GM06990 (cell line): ENCODE data around the gene INHBB.
"Not testable (repeated sequence)": the region's sequence is repeated elsewhere in the genome, so short reads cannot be mapped to it uniquely, and the experiment has no call there.

Source experiments
- DNase-seq: peaks from one replicate; pipeline ENCODE4 v3.0.0-alpha.2; 2011; ENCODE audit not compliant: insufficient read length; ENCODE audit errors: extremely low read depth
- H3K27me3 ChIP-seq: replicated peaks from 2 replicates; pipeline ENCODE4 v1.6.0; 2011; ENCODE audit warnings: low read length; ENCODE audit not compliant: control insufficient read depth, insufficient read depth
- H3K36me3 ChIP-seq: 2 replicates; pipeline ENCODE4 v1.5.1; 2011; ENCODE audit warnings: low read length; ENCODE audit not compliant: control insufficient read depth, insufficient read depth
- H3K4me3 ChIP-seq: replicated peaks from 2 replicates; pipeline ENCODE4 v1.5.1; 2011; ENCODE audit warnings: low read depth, mild to moderate bottlenecking, control low read depth, low read length
- TF ChIP-seq, protein P1 (sequence below): IDR thresholded peaks from 2 replicates; pipeline ENCODE4 v1.5.1; 2011; ENCODE audit warnings: low read length, control low read depth, mild to moderate bottlenecking, inconsistent platforms; ENCODE audit not compliant: insufficient read depth, poor library complexity, severe bottlenecking

INHBB gene

DNA sequence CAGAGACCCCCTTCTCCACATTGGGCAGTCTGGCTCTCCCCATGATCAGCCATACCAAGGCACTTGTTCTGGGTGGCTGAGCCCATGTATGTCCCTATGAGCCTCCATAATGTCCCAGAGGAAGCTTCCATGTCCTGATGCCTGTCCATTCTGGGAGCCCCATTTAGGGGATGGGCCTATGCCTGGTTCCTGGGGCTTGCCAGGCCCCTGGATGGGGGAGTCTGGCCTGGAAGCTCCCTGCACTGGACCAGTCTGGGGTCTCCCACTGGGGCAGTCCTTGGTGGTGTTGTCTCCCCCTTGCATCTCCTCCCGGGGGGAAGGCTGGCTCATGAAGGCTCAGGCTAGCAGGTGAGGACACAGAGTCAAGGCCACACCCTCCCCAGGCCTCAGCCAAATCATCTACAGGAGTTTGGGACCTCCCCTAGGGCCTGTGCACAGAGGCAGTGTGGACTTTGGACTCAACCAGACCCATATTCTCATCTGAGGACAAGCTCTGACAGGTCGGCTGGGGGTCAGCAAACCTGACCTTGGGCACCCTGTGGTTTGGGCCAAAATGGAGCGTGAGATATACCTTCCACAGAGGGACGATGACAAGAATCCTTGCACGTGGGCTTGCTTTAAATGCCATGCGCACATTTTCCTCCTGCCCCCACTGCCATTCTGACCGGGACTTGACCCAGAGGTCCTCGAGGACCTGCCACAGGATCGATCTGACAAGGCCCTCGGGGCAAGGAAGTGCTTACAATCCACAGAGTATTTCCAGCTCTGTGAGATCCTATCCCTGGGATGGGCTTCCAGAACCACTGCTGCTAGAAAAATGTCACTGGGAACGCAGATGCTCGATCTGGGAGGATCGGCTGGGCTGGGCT is 38.8 kb downstream of the INHBB start:
- TF ChIP-seq, protein P1, sequence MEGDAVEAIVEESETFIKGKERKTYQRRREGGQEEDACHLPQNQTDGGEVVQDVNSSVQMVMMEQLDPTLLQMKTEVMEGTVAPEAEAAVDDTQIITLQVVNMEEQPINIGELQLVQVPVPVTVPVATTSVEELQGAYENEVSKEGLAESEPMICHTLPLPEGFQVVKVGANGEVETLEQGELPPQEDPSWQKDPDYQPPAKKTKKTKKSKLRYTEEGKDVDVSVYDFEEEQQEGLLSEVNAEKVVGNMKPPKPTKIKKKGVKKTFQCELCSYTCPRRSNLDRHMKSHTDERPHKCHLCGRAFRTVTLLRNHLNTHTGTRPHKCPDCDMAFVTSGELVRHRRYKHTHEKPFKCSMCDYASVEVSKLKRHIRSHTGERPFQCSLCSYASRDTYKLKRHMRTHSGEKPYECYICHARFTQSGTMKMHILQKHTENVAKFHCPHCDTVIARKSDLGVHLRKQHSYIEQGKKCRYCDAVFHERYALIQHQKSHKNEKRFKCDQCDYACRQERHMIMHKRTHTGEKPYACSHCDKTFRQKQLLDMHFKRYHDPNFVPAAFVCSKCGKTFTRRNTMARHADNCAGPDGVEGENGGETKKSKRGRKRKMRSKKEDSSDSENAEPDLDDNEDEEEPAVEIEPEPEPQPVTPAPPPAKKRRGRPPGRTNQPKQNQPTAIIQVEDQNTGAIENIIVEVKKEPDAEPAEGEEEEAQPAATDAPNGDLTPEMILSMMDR: no peak
- DNase-seq: no peak
- Histone ChIP-seq H3K27me3 (peaks cover 2% of the 10 kb centered on the region; the same call in 1 of the 2 replicates), H3K36me3 (no peaks in the 10 kb centered on the region), H3K4me3 (no peak overlapping the region)

DNA sequence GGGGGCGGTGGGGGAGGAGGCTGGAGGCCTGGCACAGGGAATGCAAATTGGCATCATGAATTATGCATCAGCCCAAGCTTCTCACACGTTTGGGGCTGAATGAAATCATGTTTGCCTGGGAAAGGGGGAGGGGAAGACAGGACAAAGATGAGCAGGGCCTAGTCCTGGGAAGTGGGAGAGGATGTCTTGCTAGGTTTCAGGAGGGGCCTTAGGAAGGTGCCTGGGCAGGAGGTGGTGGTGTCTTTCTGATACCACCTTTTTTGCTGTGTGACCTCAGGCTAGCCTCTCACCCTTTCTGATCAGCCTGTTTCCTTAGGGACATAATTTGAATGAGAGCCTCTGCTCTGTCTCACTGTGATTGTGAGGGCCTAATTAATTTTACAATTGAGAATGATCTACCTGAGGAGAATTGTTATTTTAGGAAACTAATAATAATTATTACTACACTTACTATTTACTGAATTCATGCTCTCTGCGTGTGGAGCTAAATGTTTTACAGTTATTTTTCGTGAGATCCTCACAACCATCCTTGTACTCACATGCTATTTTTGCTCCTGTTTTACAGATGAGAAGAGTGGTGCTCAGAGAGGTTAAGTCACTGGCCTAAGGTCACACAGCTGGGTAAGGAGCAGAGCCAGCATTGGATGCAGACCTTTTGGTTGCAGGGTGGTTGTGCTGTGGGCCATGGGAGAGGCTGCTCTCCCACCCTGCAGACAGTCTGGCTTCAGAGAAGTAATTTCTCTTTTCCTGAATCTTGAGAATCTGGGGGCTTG is 39.6 kb downstream of the INHBB start:
- Histone ChIP-seq H3K4me3 (no peak overlapping the region), H3K27me3 (no peaks in the 10 kb centered on the region; the same call in 1 of the 2 replicates), H3K36me3 (no peaks in the 10 kb centered on the region)
- TF ChIP-seq, protein P1: no peak
- no peak for DNase-seq

DNA sequence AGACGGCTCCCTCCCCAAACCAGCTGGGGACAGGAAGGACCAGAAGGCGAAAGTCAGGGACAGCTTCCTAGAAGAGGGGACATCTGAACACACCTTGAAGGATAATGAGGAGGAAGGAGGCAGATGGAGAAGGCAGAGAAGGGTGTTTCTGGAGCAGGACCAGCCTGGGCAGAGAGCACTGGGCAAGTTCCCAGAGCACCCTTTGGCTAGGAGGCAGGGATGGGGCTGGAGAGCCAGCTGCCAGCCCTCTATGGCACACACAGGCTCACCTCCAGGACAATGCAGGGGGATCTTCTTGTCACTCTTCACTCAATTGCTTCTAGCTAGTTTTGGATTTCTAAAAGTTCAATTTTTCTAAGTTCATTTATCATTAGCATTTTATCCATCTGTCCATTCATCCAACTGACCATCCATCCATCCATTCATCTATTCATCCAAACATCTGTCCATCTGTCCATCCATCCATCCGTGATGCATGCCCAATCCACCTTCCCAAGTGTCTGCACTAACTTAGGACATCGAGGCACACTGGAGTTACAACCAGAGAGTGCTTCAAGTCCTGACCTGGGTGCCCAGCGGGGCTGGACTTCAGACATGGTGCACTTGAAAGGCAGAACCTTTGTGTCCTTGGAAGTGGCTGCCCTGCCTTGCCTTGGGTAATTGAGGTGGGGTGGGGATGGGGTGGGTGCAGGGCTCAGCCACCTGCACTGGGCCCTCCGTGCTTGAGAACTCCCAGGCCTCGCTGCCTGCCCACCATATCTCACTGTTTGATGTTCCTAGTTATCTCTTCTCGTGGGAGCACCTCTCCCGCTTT is 42.5 kb downstream of the INHBB start:
- no peak overlapping the region for H3K4me3 ChIP-seq
- H3K36me3 ChIP-seq: no peaks in the 10 kb centered on the region
- TF ChIP-seq, protein P1: no peak
- DNase-seq: no peak
- no peaks in the 10 kb centered on the region; the same call in 1 of the 2 replicates for H3K27me3 ChIP-seq

DNA sequence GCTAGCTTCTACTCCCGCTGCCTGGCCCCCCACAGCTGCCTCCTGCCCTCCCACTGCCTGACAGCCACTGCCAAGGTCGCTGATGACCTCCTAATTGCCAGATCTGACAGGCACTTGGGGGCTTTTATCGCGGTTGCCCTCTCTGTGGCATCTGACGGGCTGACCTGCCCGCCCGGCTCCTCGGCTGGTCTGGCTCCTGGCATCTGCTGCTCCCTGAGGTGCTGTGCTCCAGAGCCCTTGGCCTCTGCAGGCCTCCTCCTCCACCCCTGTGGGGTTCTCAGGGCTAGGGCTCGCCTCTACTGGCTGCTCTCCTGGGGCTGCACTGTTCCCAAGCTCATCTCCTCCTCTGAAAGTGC is 43.1 kb downstream of the INHBB start:
- TF ChIP-seq, protein P1: no peak
- H3K4me3 ChIP-seq: no peak overlapping the region
- H3K36me3 ChIP-seq: no peaks in the 10 kb centered on the region
- DNase-seq: no peak
- H3K27me3 ChIP-seq: no peaks in the 10 kb centered on the region; the same call in 1 of the 2 replicates

DNA sequence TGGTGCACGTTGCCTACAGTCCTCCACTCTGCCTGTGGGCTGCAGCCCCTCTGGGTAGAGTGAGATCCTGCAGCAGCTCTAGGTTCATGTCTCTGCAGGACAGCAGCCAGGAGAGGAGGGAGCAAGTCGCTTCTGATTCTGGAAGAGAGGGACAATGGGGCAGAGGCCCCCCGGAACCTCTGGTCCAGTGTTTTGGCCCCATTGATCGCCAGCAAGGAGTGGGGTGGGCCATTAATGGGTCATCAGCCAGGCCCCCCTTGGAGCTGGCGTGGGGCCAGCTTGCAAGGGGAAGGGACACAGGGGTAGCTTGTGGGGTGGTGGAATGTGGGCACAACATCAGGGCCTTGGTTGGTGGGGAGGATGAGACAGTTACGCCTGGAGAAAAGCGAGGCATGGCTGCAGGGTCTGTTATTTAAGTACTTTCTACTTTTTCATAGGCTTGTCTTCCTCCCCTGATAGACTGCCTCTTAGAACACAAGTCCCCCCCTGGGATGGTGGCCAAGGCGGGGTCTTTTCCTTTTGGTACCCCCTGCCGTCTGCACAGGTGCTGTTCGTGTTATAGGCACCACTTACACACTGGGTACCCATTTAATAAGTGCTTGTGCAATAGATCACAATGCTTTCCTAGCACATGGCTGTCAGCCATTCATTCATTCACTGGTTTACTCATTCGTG is 44.6 kb downstream of the INHBB start:
- Histone ChIP-seq H3K36me3 (no peaks in the 10 kb centered on the region), H3K4me3 (no peak overlapping the region), H3K27me3 (peaks cover 4% of the 10 kb centered on the region; the same call in 1 of the 2 replicates)
- TF ChIP-seq, protein P1: no peak
- no peak for DNase-seq

DNA sequence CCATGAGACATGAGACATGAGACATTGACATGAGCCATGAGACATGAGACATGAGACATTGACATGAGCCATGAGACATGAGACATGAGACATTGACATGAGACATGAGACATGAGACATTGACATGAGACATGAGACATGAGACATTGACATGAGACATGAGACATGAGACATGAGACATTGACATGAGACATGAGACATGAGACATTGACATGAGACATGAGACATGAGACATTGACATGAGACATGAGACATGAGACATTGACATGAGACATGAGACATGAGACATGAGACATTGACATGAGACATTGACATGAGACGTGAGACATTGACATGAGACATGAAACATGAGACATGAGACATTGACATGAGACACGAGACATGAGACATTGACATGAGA is 45.4 kb downstream of the INHBB start:
- H3K4me3 ChIP-seq, H3K27me3 ChIP-seq, H3K36me3 ChIP-seq, DNase-seq: not testable (repeated sequence)
